GM12878 (cell line): Measurements from ENCODE around the gene LUZP2. TPM values are rescaled to one million over a fixed set of nuclear protein-coding genes. Genes with fewer than 3 reads are reported as not detected.

ENCODE experiments used
- BACH1 ChIP-seq: fragments of 450-650 bp; IDR thresholded peaks from 2 replicates; pipeline ENCODE4 v1.6.1; 2017; ENCODE audit warnings: mild to moderate bottlenecking, borderline replicate concordance
- CTCF ChIP-seq, 3 experiments: IDR thresholded peaks in 2 of 3; conservative IDR thresholded peaks in 1 of 3; 2 replicates each; pipeline ENCODE4 v1.5.1; 2011; ENCODE audit warnings: low read depth in 3 of 3, low read length in 3 of 3, mild to moderate bottlenecking in 3 of 3, control low read depth in 2 of 3, moderate library complexity in 2 of 3, inconsistent platforms in 1 of 3, mixed read lengths in 1 of 3; ENCODE audit not compliant: control insufficient read depth in 2 of 3, insufficient read depth in 1 of 3; ENCODE audit errors: extremely low read depth in 1 of 3
- E2F8 ChIP-seq: fragments of 450-650 bp; IDR thresholded peaks from 2 replicates; pipeline ENCODE4 v1.6.1; 2018; ENCODE audit warnings: mild to moderate bottlenecking, low read depth, moderate library complexity; ENCODE audit not compliant: partially characterized antibody
- IKZF2 ChIP-seq, 2 experiments: fragments of 450-650 bp; IDR thresholded peaks; 2 replicates each; pipeline ENCODE4 v1.6.1; 2017; ENCODE audit warnings: mild to moderate bottlenecking in 2 of 2, moderate library complexity in 2 of 2
- RAD21 ChIP-seq: IDR thresholded peaks from 2 replicates; pipeline ENCODE4 v1.6.1; 2011; ENCODE audit warnings: mild to moderate bottlenecking, low read depth, low read length, moderate library complexity; ENCODE audit not compliant: insufficient read depth
- RBBP5 ChIP-seq: fragments of 200-600 bp; sonication (generic); conservative IDR thresholded peaks from 2 replicates; pipeline ENCODE4 v1.6.1; 2016
- SKIL ChIP-seq: fragments of 450-650 bp; IDR thresholded peaks from 2 replicates; pipeline ENCODE4 v1.6.1; 2017; ENCODE audit warnings: mild to moderate bottlenecking, low read depth, inconsistent platforms; ENCODE audit not compliant: poor library complexity, severe bottlenecking
- polyA plus RNA-seq, 11 experiments: library from polyadenylated mRNA; depleted of rRNA in 4 of 11; unstranded in 6 of 11; stranded (reverse) in 5 of 11; fragments of >200 nt; fragmentation: Nextera tagmentation in 4 of 11; fragmentation: Illumina TruSeq in 1 of 11; extraction: Ambion mirVana in 4 of 11; extraction: Trizol in 1 of 11; gene quantifications; 1 replicate in 1 of 11; 2 replicates in 10 of 11; pipeline versions ENCODE4 v1.2.1 to v1.2.3, GENCODE V29; 2011 to 2016; ENCODE audit warnings: inconsistent platforms in 2 of 11, missing spikeins in 2 of 11, low read depth in 1 of 11
- total RNA-seq, 4 experiments: library from RNA; depleted of rRNA in 3 of 4; stranded (reverse); fragments of >200 nt in 3 of 4; fragmentation: Illumina TruSeq in 1 of 4; extraction: Trizol in 1 of 4; gene quantifications; 2 replicates each; pipeline versions ENCODE4 v1.2.1 to v1.2.3, GENCODE V29; 2013 to 2021

The LUZP2 gene
- total and polyA plus RNA-seq, 10 of the 15 experiments (the other 5 are each of a cell fraction or from before 2014, with no cell fraction given) = not detected

GRCh38 chr11:24739637-24740036 lies 242.8 kb downstream of the LUZP2 start (continued):
- TF ChIP-seq CTCF (IDR thresholded peaks at IDR 0.05 in 2 of 3, conservative IDR thresholded peaks at IDR 0.05 in 1 of 3; ENCODE audit: control insufficient read depth in 2 of 3, extremely low read depth in 1 of 3, insufficient read depth in 1 of 3, low read depth in 3 of 3, low read length in 3 of 3) (no peak), IKZF2 (IDR thresholded peaks at IDR 0.05) (no peak), RAD21 (no peak), E2F8 (no peak), RBBP5 (no peak), SKIL (no peak), BACH1 (no peak)
